D721Med (cell line): ENCODE data around the gene PPP1R12A.
A peak's percentile ranks its signal among the peaks of the same experiment; 100 is the strongest.

Experiments used
- DNase-seq: peaks from one replicate; pipeline ENCODE4 v3.0.0; 2011; ENCODE audit warnings: low spot score; ENCODE audit not compliant: insufficient read length
- FAIRE-seq: peaks from 2 replicates; lab custom pipeline; 2011; peaks lifted over from hg19 to GRCh38; lab: Jason Lieb, UNC
- TF ChIP-seq, protein P1 (sequence below): IDR thresholded peaks from 2 replicates; pipeline ENCODE4 v1.5.1; 2012; ENCODE audit warnings: mild to moderate bottlenecking, control low read depth; ENCODE audit not compliant: insufficient read depth; ENCODE audit errors: missing control alignments

Gene PPP1R12A

DNA sequence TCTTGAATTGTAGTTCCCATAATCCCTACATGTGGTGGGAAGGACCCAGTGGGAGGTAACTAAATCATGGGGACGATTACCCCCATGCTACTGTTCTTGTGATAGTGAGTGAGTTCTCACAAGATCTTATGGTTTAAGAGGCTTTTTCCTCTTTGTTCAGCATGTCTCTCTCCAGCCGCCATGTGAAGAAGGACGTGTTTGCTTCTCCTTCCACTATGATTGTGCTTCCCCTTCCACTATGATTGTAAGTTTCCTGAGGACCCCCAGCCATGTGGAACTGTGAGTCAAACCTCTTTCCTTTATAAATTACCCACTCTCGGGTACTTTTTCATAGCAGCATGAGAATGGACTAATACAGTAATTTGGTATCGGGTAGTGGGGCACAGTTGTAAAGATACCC, 97.3 kb downstream of the PPP1R12A start:
- no peak for DNase-seq
- TF ChIP-seq, protein P1, sequence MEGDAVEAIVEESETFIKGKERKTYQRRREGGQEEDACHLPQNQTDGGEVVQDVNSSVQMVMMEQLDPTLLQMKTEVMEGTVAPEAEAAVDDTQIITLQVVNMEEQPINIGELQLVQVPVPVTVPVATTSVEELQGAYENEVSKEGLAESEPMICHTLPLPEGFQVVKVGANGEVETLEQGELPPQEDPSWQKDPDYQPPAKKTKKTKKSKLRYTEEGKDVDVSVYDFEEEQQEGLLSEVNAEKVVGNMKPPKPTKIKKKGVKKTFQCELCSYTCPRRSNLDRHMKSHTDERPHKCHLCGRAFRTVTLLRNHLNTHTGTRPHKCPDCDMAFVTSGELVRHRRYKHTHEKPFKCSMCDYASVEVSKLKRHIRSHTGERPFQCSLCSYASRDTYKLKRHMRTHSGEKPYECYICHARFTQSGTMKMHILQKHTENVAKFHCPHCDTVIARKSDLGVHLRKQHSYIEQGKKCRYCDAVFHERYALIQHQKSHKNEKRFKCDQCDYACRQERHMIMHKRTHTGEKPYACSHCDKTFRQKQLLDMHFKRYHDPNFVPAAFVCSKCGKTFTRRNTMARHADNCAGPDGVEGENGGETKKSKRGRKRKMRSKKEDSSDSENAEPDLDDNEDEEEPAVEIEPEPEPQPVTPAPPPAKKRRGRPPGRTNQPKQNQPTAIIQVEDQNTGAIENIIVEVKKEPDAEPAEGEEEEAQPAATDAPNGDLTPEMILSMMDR: no peak
- no peak for FAIRE-seq

DNA sequence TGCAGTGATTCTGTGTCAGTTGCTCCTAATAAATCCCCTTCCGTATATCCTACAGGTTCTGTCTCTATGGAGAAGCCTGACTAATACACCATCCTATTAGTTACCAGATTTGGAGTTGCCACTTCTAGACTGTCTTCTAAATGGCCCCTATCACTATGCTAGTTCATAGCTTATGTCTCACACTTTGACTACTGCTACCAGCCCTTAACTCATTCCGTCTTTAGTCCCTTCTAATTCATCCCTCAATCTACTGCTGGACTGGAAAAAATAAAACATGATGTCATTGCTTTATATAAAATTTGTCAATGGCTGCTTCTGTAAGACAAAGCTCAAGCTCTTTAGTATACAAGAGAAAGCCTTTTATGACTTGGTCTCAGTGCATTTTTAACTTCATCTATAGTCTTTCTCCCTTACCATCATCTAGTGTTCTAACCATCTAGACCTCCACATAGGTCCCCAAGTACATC, 99.5 kb downstream of the PPP1R12A start:
- FAIRE-seq: no peak
- no peak for DNase-seq
- TF ChIP-seq, protein P1: no peak

GRCh38 chr12:79834712-79835376, 100.1 kb downstream of the PPP1R12A start:
- FAIRE-seq (no peak), DNase-seq (no peak)
- TF ChIP-seq, protein P1: no peak

- TF ChIP-seq, protein P1: no peak
- DNase-seq (no peak), FAIRE-seq (peak; percentile 44)
Measured at GRCh38 chr12:79830440-79830839, 104.5 kb downstream of the PPP1R12A start.

GRCh38 chr12:79828924-79829323, 106.0 kb downstream of the PPP1R12A start:
- FAIRE-seq: no peak
- TF ChIP-seq, protein P1: no peak
- no peak for DNase-seq

DNA sequence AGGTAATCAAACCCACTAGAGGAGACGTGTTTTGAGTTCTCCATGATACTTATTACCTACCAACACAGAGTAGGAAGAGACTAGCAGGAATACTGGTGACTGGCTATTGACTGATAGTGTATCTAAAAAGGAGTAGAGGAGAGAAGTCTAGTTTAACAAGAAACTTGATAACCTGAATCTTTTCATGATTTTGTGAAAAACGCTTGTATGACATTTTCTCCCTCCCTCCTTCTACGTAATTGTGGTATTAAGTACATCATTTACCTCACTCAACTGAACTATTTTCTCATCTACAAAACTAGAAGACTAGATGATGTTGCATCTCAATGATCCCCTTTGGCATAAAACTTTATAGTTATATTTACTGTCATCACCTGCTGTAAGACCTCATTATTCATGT, 107.4 kb downstream of the PPP1R12A start:
- DNase-seq (no peak), FAIRE-seq (peak; percentile 80)
- TF ChIP-seq, protein P1: no peak
